Measurements from ENCODE around the gene PTPRR. TPM values are rescaled to one million over a fixed set of nuclear protein-coding genes. Genes with fewer than 3 reads are reported as not detected.

PTPRR gene
- total and polyA plus RNA-seq, 2 of the 13 experiments (the other 11 are each of a cell fraction or from before 2014, with no cell fraction given) = not detected

- POLR2A ChIA-PET = no interaction called here
- Histone ChIP-seq H4K20me1 (ENCODE audit: insufficient read depth, low read length) (no peaks in the 10 kb centered on the region), H3K79me2 (ENCODE audit: insufficient read depth, low read length) (no peaks in the 10 kb centered on the region), H3K36me3 (replicated peaks in 1 of 2; ENCODE audit: control insufficient read depth in 1 of 2, insufficient read depth in 2 of 2, low read length in 2 of 2) (no peaks in the 10 kb centered on the region), H3K9me3 (ENCODE audit: low read length) (no peaks in the 10 kb centered on the region), H3K27ac (ENCODE audit: extremely low read length, insufficient read depth, low read length) (no peak overlapping the region), H3K9ac (ENCODE audit: insufficient read depth, low read depth, low read length) (no peak overlapping the region), H3K27me3 (ENCODE audit: control insufficient read depth in 1 of 2, insufficient read depth in 2 of 2, low read length in 2 of 2) (no peaks in the 10 kb centered on the region), H3K4me1 (ENCODE audit: insufficient read depth, low read length) (no peaks in the 10 kb centered on the region), H3K4me3 (replicated peaks in 1 of 3; ENCODE audit: insufficient read depth in 1 of 3, low read depth in 2 of 3, low read length in 3 of 3) (no peak overlapping the region), H3K4me2 (ENCODE audit: low read depth, low read length) (no peak overlapping the region), H2AFZ (ENCODE audit: low read length) (no peak overlapping the region)
- WGBS (ENCODE audit: low lambda C conversion rate) = 2% methylated on average over 1 of the region's 1 CpG
- no TSS peak for BruUV-seq (replicated peaks)
- in situ Hi-C loops (cut with HindIII; ENCODE audit: extremely low pct_ligation_motif_present, low pct_unique_long_range_greater_than_20kb) = no loop called here
- CTCF ChIA-PET (ENCODE audit: low intra/inter-chr PET ratio, low total read pairs) = no interaction called here
- no peak for FAIRE-seq
- intact Hi-C loops (cut with micrococcal nuclease; ENCODE audit: unreplicated experiment) = no loop called here
- DNase-seq (ENCODE audit: low spot score) = no peak
- TF ChIP-seq KLF15 (CRISPR knock-in tag; IDR thresholded peaks at IDR 0.05; ENCODE audit: borderline replicate concordance) (no peak), ZNF629 (CRISPR knock-in tag; conservative IDR thresholded peaks at IDR 0.05) (no peak), ZKSCAN1 (IDR thresholded peaks at IDR 0.05; ENCODE audit: low read length) (no peak), ZNF780A (CRISPR knock-in tag; IDR thresholded peaks at IDR 0.05) (no peak), HHEX (CRISPR knock-in tag; IDR thresholded peaks at IDR 0.05) (no peak), NAIF1 (CRISPR knock-in tag; IDR thresholded peaks at IDR 0.05; ENCODE audit: borderline replicate concordance) (no peak), HNF4G (IDR thresholded peaks at IDR 0.05; ENCODE audit: borderline replicate concordance, low read depth, low read length) (no peak), HNF4G (CRISPR knock-in tag; IDR thresholded peaks at IDR 0.05; ENCODE audit: borderline replicate concordance, low read depth) (no peak), NKX3-1 (CRISPR knock-in tag; IDR thresholded peaks at IDR 0.05) (no peak), ZNF773 (CRISPR knock-in tag; IDR thresholded peaks at IDR 0.05; ENCODE audit: borderline replicate concordance) (no peak), PCBP2 (optimal IDR thresholded peaks at IDR 0.05; ENCODE audit: low read depth, low read length, poor library complexity, severe bottlenecking) (no peak), ZNF225 (CRISPR knock-in tag; IDR thresholded peaks at IDR 0.05) (no peak), MXD4 (CRISPR knock-in tag; IDR thresholded peaks at IDR 0.05) (no peak)
- TF ChIP-seq, protein P1, sequence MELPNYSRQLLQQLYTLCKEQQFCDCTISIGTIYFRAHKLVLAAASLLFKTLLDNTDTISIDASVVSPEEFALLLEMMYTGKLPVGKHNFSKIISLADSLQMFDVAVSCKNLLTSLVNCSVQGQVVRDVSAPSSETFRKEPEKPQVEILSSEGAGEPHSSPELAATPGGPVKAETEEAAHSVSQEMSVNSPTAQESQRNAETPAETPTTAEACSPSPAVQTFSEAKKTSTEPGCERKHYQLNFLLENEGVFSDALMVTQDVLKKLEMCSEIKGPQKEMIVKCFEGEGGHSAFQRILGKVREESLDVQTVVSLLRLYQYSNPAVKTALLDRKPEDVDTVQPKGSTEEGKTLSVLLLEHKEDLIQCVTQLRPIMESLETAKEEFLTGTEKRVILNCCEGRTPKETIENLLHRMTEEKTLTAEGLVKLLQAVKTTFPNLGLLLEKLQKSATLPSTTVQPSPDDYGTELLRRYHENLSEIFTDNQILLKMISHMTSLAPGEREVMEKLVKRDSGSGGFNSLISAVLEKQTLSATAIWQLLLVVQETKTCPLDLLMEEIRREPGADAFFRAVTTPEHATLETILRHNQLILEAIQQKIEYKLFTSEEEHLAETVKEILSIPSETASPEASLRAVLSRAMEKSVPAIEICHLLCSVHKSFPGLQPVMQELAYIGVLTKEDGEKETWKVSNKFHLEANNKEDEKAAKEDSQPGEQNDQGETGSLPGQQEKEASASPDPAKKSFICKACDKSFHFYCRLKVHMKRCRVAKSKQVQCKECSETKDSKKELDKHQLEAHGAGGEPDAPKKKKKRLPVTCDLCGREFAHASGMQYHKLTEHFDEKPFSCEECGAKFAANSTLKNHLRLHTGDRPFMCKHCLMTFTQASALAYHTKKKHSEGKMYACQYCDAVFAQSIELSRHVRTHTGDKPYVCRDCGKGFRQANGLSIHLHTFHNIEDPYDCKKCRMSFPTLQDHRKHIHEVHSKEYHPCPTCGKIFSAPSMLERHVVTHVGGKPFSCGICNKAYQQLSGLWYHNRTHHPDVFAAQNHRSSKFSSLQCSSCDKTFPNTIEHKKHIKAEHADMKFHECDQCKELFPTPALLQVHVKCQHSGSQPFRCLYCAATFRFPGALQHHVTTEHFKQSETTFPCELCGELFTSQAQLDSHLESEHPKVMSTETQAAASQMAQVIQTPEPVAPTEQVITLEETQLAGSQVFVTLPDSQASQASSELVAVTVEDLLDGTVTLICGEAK (IDR thresholded peaks at IDR 0.05) = no peak
- TF ChIP-seq, protein P1 (CRISPR knock-in tag; IDR thresholded peaks at IDR 0.05) = no peak
- ATAC-seq = no peak
These were observed 132.9 kb downstream of the PTPRR start for GRCh38 chr12:70787612-70788011.

Measured in HepG2 (cell line).